HG02870 (cell line): ENCODE measurements around the gene MARK4.
"Not testable (repeated sequence)": the region's sequence is repeated elsewhere in the genome, so short reads cannot be mapped to it uniquely, and the experiment has no call there.

Experiments used
- ATAC-seq: cut with Tn5 transposase; IDR thresholded peaks from one replicate; pipeline ENCODE4 v1.9.1; 2021; ENCODE audit warnings: mild to moderate bottlenecking, moderate library complexity; ENCODE audit not compliant: unreplicated experiment

The MARK4 gene

DNA sequence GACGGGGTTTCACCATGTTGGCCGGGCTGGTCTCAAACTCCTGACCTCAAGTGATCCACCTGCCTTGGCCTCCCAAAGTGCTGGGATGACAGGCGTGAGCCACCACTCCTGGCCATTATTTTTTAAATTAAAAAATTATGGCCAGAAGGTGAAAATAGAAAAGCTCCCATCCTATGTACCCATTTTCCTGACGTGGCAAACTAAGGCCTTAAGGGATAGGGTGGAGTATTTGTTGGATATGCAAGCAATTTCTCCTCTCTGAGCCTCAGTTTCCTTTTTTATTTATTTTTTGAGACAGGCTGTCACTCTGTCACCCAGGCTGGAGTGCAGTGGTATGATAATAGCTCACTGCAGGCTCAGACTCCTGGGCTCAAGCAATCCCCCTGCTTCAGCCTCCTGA lies 83.8 kb downstream of the MARK4 start:
- not testable (repeated sequence) for ATAC-seq

GRCh38 chr19:45336696-45337251 lies 85.7 kb downstream of the MARK4 start:
- ATAC-seq, result no peak

- ATAC-seq, result no peak
Observed at GRCh38 chr19:45339629-45340028, 88.6 kb downstream of the MARK4 start.

DNA sequence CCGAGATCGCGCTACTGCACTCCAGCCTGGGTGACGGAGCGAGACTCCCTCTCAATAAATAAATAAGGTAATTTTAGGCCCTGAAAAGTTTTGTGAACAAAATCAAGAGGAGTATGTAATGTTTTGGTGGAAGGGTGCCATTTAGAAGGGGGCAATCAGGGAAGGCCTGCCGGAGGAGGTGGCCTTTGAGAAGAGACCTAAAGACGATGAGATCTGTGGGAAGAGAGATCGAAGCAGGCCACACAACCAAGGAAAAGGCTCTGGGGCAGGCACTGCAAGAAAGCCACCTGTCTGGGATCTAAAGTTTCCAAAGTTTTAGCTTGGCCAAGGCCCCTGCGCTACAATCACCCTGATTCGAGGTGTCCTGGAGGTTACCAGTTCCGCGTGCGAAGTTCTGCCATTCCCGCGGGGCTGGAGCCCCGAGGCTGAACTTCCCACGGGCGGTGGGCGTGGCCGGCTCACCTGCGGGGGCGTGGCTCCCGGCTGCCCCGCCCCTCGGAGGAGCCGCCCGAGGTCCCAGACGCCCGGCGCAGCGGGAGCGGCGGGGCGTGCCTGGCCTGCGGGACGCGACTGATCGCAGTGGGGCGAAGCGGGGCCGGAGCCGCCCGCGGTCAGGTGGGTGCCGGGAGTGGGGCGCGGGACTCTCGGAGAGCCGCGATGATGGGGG lies 89.3 kb downstream of the MARK4 start, which contains the start of gene KLC3:
Gene KLC3, plus strand, starts transcription at position 519 of the 667 bp plus-strand sequence. CDS start 4,792 bp downstream, outside the sequence.
- ATAC-seq, result no peak

DNA sequence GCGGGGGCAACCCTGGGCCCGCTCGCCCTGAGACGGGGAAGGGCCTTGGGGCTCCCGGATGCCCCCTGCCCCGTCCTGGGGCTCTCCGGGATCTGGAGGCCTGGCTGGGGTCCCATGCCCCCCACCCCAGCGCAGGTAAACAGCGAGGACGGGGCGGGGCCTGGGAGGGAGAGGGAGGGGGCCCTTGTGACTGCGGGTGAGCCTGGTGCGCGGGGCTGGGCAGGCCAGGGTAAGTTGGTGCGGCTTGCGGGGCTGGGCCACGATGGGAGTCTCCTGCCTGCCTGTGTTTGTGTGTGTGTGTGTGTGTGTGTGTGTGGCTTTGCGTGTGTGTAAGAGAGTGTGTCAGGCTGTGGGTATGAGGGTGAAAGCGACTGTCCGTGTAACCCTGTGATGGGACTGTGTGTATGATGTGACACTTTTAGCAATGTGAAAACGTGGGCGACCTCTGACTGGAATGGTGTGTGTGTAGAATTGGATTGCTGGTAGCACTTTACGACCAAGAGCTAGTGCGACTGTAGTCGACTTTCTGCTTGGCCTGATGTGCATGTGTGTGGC lies 89.9 kb downstream of the MARK4 start:
- ATAC-seq, result no peak

- no peak for ATAC-seq
Observed at GRCh38 chr19:45342911-45343310, 91.8 kb downstream of the MARK4 start.

DNA sequence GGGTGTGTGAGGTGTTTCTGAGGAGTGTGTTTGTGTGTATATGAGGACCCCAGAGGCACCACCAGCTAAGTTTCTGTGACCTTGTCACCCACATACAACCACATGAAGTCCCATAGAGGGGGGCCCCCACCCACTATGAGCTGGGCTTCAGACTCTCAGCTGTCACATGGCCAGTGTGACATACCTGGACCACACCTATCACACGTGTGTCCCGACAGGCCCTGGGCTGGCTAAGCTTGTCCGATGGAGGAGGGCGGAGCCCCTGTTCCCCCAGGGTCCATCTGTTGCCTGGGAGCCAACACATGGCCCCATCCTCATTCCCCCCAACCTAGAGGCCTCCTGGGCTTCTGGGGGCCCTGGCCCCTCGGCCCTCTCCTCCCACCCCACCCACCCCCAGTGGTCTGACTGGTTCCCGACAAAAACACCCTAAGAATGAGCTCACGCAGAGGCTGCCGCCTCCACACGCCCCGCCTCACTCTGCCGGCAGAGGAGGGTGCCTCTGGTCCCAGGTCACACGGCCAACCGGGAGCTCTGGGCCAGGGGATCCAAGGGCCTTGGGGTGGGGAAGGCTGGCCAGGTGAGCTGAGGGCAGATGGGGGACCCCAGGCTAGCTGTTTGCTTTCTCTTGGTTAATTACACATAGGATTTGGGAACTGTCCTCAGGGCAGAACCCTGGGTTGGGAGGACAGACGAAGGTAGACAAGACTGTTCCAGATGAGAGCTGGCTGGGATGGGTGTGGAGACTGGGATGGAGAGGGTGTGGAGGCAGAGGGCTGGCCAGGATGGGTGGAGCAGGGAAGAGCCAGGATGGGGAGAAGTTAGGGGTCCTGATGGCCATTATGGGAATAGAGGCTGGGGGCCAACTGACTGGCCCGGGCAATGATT lies 93.8 kb downstream of the MARK4 start:
- ATAC-seq, result no peak

GRCh38 chr19:45345506-45345860 lies 94.4 kb downstream of the MARK4 start:
- no peak for ATAC-seq

GRCh38 chr19:45346449-45346848 lies 95.4 kb downstream of the MARK4 start:
- no peak for ATAC-seq

DNA sequence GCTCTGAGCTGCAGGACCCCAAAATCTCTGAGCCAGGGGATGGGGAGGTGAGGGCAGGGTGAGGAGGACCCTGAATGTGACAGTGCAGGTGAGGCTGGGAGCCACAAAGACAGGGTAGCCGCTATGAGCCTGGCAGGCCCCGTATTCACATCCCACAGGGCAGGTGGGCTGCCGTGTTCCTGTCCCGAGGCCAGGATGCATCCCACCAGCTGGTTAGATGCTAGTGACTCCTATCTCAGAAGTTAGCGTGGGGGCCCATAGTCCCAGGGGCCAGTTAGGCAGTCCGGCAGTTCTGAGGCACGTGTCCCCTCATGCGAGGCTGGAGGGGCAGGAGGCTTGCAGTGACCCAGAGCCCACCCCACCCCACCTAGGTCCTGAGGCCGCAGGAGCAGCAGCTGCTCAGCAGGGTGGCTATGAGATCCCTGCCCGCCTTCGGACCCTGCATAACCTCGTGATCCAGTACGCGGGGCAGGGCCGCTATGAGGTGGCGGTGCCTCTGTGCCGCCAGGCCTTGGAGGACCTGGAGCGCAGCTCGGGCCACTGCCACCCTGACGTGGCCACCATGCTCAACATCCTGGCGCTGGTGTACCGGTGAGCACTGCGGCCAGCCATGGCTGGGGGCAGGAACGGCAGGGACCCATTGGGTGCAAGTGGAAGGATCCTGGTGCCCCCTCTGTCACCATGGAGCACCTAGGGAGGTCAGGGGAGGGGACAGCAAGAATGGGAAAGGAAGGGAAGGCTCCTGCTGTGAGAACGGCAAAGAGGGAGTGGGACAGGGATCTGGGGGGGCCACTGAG lies 96.7 kb downstream of the MARK4 start:
- no peak for ATAC-seq

GRCh38 chr19:45348367-45349125 lies 97.5 kb downstream of the MARK4 start:
- no peak for ATAC-seq

GRCh38 chr19:45349126-45349415 lies 98.0 kb downstream of the MARK4 start:
- no peak for ATAC-seq

- no peak for ATAC-seq
Observed at GRCh38 chr19:45349430-45349941, 98.4 kb downstream of the MARK4 start.

DNA sequence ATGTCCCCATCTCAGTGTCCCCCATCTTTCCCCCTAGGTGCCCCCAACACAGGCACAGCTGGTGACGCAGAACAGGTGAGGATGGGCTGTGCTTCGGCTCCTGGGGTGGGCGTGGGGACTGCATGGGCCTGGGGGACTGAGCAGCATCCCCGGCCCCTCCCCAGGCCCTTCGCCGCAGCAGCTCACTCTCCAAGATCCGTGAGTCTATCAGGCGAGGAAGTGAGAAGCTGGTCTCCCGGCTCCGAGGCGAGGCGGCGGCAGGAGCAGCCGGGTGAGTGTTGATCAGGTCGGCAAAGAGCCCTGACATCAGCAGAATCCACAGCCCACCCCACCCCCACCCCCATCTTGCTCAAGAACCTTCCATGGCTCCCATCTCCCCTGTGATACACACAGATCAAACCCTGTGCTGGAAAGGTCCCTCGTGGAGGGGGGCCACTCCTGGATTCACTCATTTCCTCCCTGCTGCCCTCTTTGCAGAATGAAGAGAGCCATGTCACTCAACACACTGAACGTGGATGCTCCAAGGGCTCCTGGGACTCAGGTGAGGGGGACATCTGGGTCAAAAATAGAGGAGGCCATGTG lies 99.5 kb downstream of the MARK4 start:
- no peak for ATAC-seq

DNA sequence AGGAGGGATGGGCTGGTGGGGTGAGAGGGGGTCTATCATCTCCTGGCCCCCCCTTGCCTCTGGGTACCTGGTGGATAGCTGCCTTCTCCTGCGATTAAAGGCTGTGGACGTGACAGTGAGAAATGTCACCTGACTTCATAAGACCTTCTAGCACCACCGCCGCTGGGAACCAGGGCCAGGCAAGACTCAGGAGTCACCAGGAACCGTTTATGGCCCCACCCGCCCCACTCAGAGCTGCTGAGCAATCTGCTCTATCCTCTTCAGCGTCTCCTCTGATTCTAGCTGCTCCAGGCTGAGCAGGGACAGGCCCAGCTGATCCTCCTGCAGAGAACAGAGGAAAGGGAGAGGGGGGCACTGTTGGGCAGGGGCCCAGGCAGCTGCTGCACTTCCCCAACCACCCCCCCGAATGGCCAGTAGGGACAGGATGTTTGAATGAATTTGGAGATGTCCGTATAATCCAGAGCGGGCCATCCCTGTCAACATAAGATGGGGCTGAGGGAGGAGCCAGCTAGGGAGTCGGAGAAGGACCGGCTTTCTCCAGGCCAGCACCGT lies 100.4 kb downstream of the MARK4 start:
- no peak for ATAC-seq

DNA sequence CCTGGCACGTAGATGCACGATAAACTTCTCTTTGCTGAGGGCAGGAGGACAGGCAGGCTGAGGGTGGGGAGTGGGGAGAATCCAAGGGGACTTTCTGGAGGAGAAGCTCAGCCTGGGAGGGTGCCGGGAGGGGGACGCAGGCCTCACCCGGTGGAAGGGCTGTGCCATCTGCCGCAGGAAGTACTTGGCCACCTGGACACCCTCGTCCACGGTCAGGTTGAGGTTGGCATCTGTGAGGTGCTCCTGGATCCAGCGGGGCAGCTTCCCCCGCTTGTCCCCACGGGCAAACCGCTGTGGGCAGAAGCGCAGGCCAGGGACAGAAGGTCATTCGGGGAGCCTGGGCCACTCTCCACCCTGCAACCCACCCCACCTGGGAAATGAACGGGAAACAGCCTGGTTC lies 101.0 kb downstream of the MARK4 start:
- no peak for ATAC-seq

DNA sequence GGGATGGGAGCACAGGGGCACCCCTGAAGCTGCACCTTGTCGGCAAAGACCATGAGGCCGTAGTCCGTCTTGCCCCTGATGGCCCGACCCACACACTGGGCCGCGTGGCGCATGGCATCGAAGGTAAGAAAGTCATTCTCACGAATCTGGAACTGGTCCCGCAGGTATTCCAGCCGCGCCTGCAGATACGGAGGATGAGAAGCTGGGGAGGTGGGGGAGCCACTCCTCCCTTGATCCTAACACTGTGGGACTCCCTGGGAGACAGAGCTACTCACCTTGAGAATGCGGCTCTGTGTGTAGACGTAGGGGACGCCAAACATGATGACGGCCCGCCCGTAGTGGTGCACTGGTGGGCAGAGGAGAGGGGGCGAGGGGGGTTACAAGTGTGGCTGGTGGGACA lies 101.4 kb downstream of the MARK4 start:
- no peak for ATAC-seq

- no peak for ATAC-seq
Observed at GRCh38 chr19:45352914-45353796, 102.1 kb downstream of the MARK4 start.
